K562 (cell line): ENCODE results near the gene HS2ST1. TPM values are rescaled to one million over a fixed set of nuclear protein-coding genes. Genes with fewer than 3 reads are reported as not detected.

Experiments
- ATAC-seq: fragments of 200-7000 bp; cut with Tn5 transposase; 3 replicates; pipeline ENCODE4 v1.9.1; 2020; ENCODE audit warnings: moderate library complexity
- BruUV-seq: library from RNA; stranded (reverse); fragments of 400-500 nt; replicated peaks from 2 replicates; lab custom pipeline; 2021; lab: Mats Ljungman, UMichigan
- CTCF ChIA-PET: fragments of 300-600 bp; formaldehyde crosslinking; extraction: SDS; loops from one replicate; lab custom pipeline; 2021; ENCODE audit warnings: low intra/inter-chr PET ratio; lab: Yijun Ruan, JAX
- POLR2A ChIA-PET: fragments of 300-600, 350-650 bp; sonication (Branson Sonifier 250); formaldehyde crosslinking; extraction: SDS; loops from one replicate; lab custom pipeline; 2021; ENCODE audit warnings: antibody characterized with exemption, inconsistent platforms; lab: Yijun Ruan, JAX
- DNase-seq, 4 experiments: peaks; one replicate each; pipeline versions ENCODE4 v3.0.0 to v3.0.0-alpha.2; 2011 to 2018; ENCODE audit warnings: low spot score in 3 of 4, mixed read lengths in 3 of 4; ENCODE audit errors: extremely low read depth in 1 of 4
- FAIRE-seq: peaks from 2 replicates; lab custom pipeline; 2011; peaks lifted over from hg19 to GRCh38; lab: Jason Lieb, UNC
- H2AFZ ChIP-seq: 2 replicates; pipeline ENCODE4 v1.6.0; 2011; ENCODE audit warnings: low read depth, low read length, control low read depth, inconsistent platforms
- H3K27ac ChIP-seq: fragments of 200-600 bp; 3 replicates; pipeline ENCODE4 v1.8.0; 2011; ENCODE audit warnings: low read depth, mild to moderate bottlenecking, control low read depth, inconsistent platforms, low read length, moderate library complexity, mixed read lengths; ENCODE audit errors: extremely low read depth
- H3K27me3 ChIP-seq, 2 experiments: fragments of 300-600 bp in 1 of 2; 2 replicates in 1 of 2; 3 replicates in 1 of 2; pipeline versions ENCODE4 v1.6.0 to v1.8.0; 2011; ENCODE audit warnings: inconsistent platforms in 2 of 2, low read length in 2 of 2, mild to moderate bottlenecking in 1 of 2, mixed read lengths in 1 of 2, moderate library complexity in 1 of 2; ENCODE audit not compliant: control insufficient read depth in 2 of 2, insufficient read depth in 2 of 2
- H3K36me3 ChIP-seq: fragments of 300-600 bp; 3 replicates; pipeline ENCODE4 v1.8.0; 2011; ENCODE audit warnings: mild to moderate bottlenecking, low read length, inconsistent platforms; ENCODE audit not compliant: control insufficient read depth, insufficient read depth
- H3K4me1 ChIP-seq, 2 experiments: fragments of 200-600 bp in 1 of 2; replicated peaks in 1 of 2; 2 replicates in 1 of 2; 3 replicates in 1 of 2; pipeline versions ENCODE4 v1.5.1 to v1.8.0; 2011; ENCODE audit warnings: inconsistent platforms in 2 of 2, low read length in 2 of 2, mild to moderate bottlenecking in 1 of 2, mixed read lengths in 1 of 2, moderate library complexity in 1 of 2; ENCODE audit not compliant: control insufficient read depth in 2 of 2, insufficient read depth in 2 of 2
- H3K4me2 ChIP-seq: 2 replicates; pipeline ENCODE4 v1.6.1; 2011; ENCODE audit warnings: low read length, control low read depth, inconsistent platforms, mixed read lengths; ENCODE audit not compliant: insufficient read depth
- H3K4me3 ChIP-seq: fragments of 200-600 bp; sonication (generic), shearing (Covaris generic); 2 replicates; pipeline ENCODE4 v1.5.1; 2016; ENCODE audit warnings: control low read depth, inconsistent platforms
- H3K79me2 ChIP-seq: fragments of 200-600 bp; 3 replicates; pipeline ENCODE4 v1.8.0; 2011; ENCODE audit warnings: low read length, inconsistent platforms; ENCODE audit not compliant: control insufficient read depth, insufficient read depth
- H3K9ac ChIP-seq, 2 experiments: 2 replicates each; pipeline versions ENCODE4 v1.6.0 to v1.6.1; 2011; ENCODE audit warnings: low read depth in 2 of 2, low read length in 2 of 2, control low read depth in 1 of 2, inconsistent platforms in 1 of 2, mild to moderate bottlenecking in 1 of 2, mixed read lengths in 1 of 2; ENCODE audit not compliant: insufficient read depth in 1 of 2
- H3K9me1 ChIP-seq: one replicate; pipeline ENCODE4 v1.6.0; 2011; ENCODE audit warnings: inconsistent platforms, mild to moderate bottlenecking, low read length, moderate library complexity; ENCODE audit not compliant: control insufficient read depth, insufficient read depth
- H3K9me3 ChIP-seq: replicated peaks from 2 replicates; pipeline ENCODE4 v1.5.1; 2011; ENCODE audit warnings: low read depth, low read length, inconsistent platforms; ENCODE audit not compliant: control insufficient read depth, insufficient read depth
- H4K20me1 ChIP-seq: replicated peaks from 2 replicates; pipeline ENCODE4 v1.6.1; 2011; ENCODE audit warnings: low read length, inconsistent platforms, mixed read lengths; ENCODE audit not compliant: control insufficient read depth, insufficient read depth
- BACH1 ChIP-seq: fragments of 200-800 bp; sonication (Bioruptor generic); IDR thresholded peaks from 2 replicates; pipeline ENCODE4 v1.6.1; 2016; ENCODE audit warnings: missing genetic modification characterization, missing compliant biosample characterization
- GABPB1 ChIP-seq: sonication (generic); formaldehyde crosslinking; IDR thresholded peaks from 2 replicates; pipeline ENCODE4 v1.8.0; 2022; ENCODE audit warnings: mild to moderate bottlenecking, missing genetic modification reagents
- ILK ChIP-seq: fragments of 450-650 bp; IDR thresholded peaks from 2 replicates; pipeline ENCODE4 v1.6.1; 2016; ENCODE audit warnings: missing genetic modification characterization, low read depth, mild to moderate bottlenecking, missing compliant biosample characterization, moderate library complexity, borderline replicate concordance
- NCOA1 ChIP-seq: fragments of 450-650 bp; IDR thresholded peaks from 2 replicates; pipeline ENCODE4 v1.6.1; 2016; ENCODE audit warnings: low read depth
- NFYB ChIP-seq: IDR thresholded peaks from 2 replicates; pipeline ENCODE4 v1.6.1; 2011; ENCODE audit warnings: mild to moderate bottlenecking, moderate library complexity; ENCODE audit not compliant: insufficient read length; ENCODE audit errors: extremely low read depth
- SIX5 ChIP-seq, 2 experiments: IDR thresholded peaks; 2 replicates each; pipeline ENCODE4 v1.6.1; 2011; ENCODE audit warnings: low read length in 2 of 2, borderline replicate concordance in 1 of 2, low read depth in 1 of 2, mild to moderate bottlenecking in 1 of 2, moderate library complexity in 1 of 2; ENCODE audit not compliant: insufficient read depth in 1 of 2
- TBP ChIP-seq: optimal IDR thresholded peaks from 2 replicates; pipeline ENCODE3; 2011; ENCODE audit warnings: low read depth, low read length, improper control_type of control experiment
- ZBTB49 ChIP-seq: sonication (generic); formaldehyde crosslinking; IDR thresholded peaks from 2 replicates; pipeline ENCODE4 v1.8.0; 2022; ENCODE audit warnings: missing genetic modification reagents, mild to moderate bottlenecking, borderline replicate concordance
- ZNF12 ChIP-seq: sonication (generic); formaldehyde crosslinking; IDR thresholded peaks from 2 replicates; pipeline ENCODE4 v1.4.0; 2020; ENCODE audit warnings: mild to moderate bottlenecking, missing genetic modification reagents
- ZNF511 ChIP-seq: sonication (generic); formaldehyde crosslinking; IDR thresholded peaks from 2 replicates; pipeline ENCODE4 v1.8.0; 2022; ENCODE audit warnings: mild to moderate bottlenecking, missing genetic modification reagents
- ZNF512 ChIP-seq: IDR thresholded peaks from 2 replicates; pipeline ENCODE4 v1.6.1; 2016; ENCODE audit warnings: missing genetic modification characterization, missing compliant biosample characterization
- ZNF586 ChIP-seq: fragments of 450-650 bp; formaldehyde crosslinking; conservative IDR thresholded peaks from 2 replicates; pipeline ENCODE4 v1.4.0; 2020; ENCODE audit warnings: mild to moderate bottlenecking, moderate library complexity
- ZZZ3 ChIP-seq: fragments of 450-650 bp; IDR thresholded peaks from 2 replicates; pipeline ENCODE4 v1.6.1; 2016; ENCODE audit warnings: antibody characterized with exemption, mild to moderate bottlenecking, moderate library complexity
- in situ Hi-C: fragments of 300-500 bp; cut with MboI; formaldehyde crosslinking; loops from 4 replicates; pipeline ENCODE4 v1.15.0; 2018; ENCODE audit warnings: inconsistent platforms, mixed read lengths
- intact Hi-C: fragments of 100-400 bp; cut with micrococcal nuclease; formaldehyde crosslinking; loops from 2 replicates; pipeline ENCODE4 v1.14.2; 2022
- polyA plus RNA-seq, 8 experiments: library from polyadenylated mRNA; depleted of rRNA in 4 of 8; stranded (reverse) in 5 of 8; unstranded in 3 of 8; fragments of >200 nt; fragmentation: Nextera tagmentation in 2 of 8; fragmentation: Illumina TruSeq in 1 of 8; extraction: Ambion mirVana in 2 of 8; extraction: Trizol in 1 of 8; gene quantifications; 2 replicates each; pipeline versions ENCODE4 v1.2.1 to v1.2.3, GENCODE V29; 2011 to 2014; ENCODE audit warnings: inconsistent platforms in 1 of 8, missing spikeins in 1 of 8
- total RNA-seq, 7 experiments: library from RNA; depleted of rRNA in 6 of 7; stranded (reverse); fragments of >200 nt in 6 of 7; fragmentation: Illumina TruSeq in 2 of 7; extraction: Trizol in 2 of 7; gene quantifications; 2 replicates each; pipeline versions ENCODE4 v1.2.1 to v1.2.3, GENCODE V29; 2011 to 2021; ENCODE audit warnings: low replicate concordance in 1 of 7

HS2ST1 gene
- total and polyA plus RNA-seq, 9 of the 15 experiments (the other 6 are each of a cell fraction or from before 2014, with no cell fraction given), result 7.7 to 43.3 (median 25.8) TPM

- no peak for DNase-seq
- no peaks in the 10 kb centered on the region for H3K9me3 ChIP-seq
- no TSS peak for BruUV-seq
- no peaks in the 10 kb centered on the region for H3K9me1 ChIP-seq
- no peaks in the 10 kb centered on the region for H3K4me1 ChIP-seq
- ATAC-seq, result no peak
- TF ChIP-seq GABPB1 (CRISPR knock-in tag) (no peak), ZNF512 (tag) (no peak), ZNF12 (CRISPR knock-in tag) (no peak), TBP (no peak), ZZZ3 (no peak), NFYB (no peak), ZNF586 (CRISPR knock-in tag) (no peak), ZBTB49 (CRISPR knock-in tag) (no peak), SIX5 (IDR thresholded peaks at IDR 0.05; ENCODE audit: borderline replicate concordance in 1 of 2, insufficient read depth in 1 of 2, low read depth in 1 of 2, low read length in 2 of 2) (no peak), ILK (tag) (no peak), NCOA1 (no peak), BACH1 (no peak), ZNF511 (no peak)
- intact Hi-C loops, result no loop called here
- no peak overlapping the region for H3K27ac ChIP-seq
- no peak overlapping the region for H3K4me3 ChIP-seq
- H3K79me2 ChIP-seq, result peaks cover 68% of the 10 kb centered on the region
- ChIA-PET POLR2A (interaction anchor here (1.2 to 3.1 kb wide), 2 partner anchors 10 to 291 kb away, joined by 3 to 13 read pairs; no protein-coding TSS in a partner anchor), CTCF (no interaction called here)
- no peak overlapping the region for H3K4me2 ChIP-seq
- H3K9ac ChIP-seq, result no peak overlapping the region
- no peak for FAIRE-seq
- H3K27me3 ChIP-seq, result no peaks in the 10 kb centered on the region
- H3K36me3 ChIP-seq, result no peaks in the 10 kb centered on the region
- H2AFZ ChIP-seq, result no peak overlapping the region
- no peaks in the 10 kb centered on the region for H4K20me1 ChIP-seq
- in situ Hi-C loops, result no loop called here
These were observed 130.0 kb downstream of the HS2ST1 start for GRCh38 chr1:87044424-87044823.
